ENCODE data around the gene FLRT1.

Gene FLRT1

GRCh38 chr11:64074239-64074638 is 38.5 kb downstream of the FLRT1 start:
- no peak for DNase-seq (ENCODE audit: extremely low read depth, low read depth)

GRCh38 chr11:64076758-64077157 is 41.0 kb downstream of the FLRT1 start:
- no peak for TF ChIP-seq CTCF (IDR thresholded peaks at IDR 0.05; ENCODE audit: low read depth, low read length)
- DNase-seq (ENCODE audit: extremely low read depth, low read depth) = no peak

More at GRCh38 chr11:64074239-64074638, 38.5 kb downstream of the FLRT1 start:
- no peak for TF ChIP-seq CTCF (IDR thresholded peaks at IDR 0.05; ENCODE audit: low read depth, low read length)

- DNase-seq (ENCODE audit: extremely low read depth, low read depth) = no peak
- no peak for TF ChIP-seq CTCF (IDR thresholded peaks at IDR 0.05; ENCODE audit: low read depth, low read length)
These were observed 41.9 kb downstream of the FLRT1 start for GRCh38 chr11:64077607-64078006.

GRCh38 chr11:64078284-64078683 is 42.6 kb downstream of the FLRT1 start:
- DNase-seq (ENCODE audit: extremely low read depth, low read depth) = no peak
- no peak for TF ChIP-seq CTCF (IDR thresholded peaks at IDR 0.05; ENCODE audit: low read depth, low read length)

- DNase-seq (ENCODE audit: extremely low read depth, low read depth) = no peak
- TF ChIP-seq CTCF (IDR thresholded peaks at IDR 0.05; ENCODE audit: low read depth, low read length) = no peak
These were observed 43.2 kb downstream of the FLRT1 start for GRCh38 chr11:64078905-64079304.

- TF ChIP-seq CTCF (IDR thresholded peaks at IDR 0.05; ENCODE audit: low read depth, low read length) = no peak
- DNase-seq (ENCODE audit: extremely low read depth, low read depth) = no peak
These were observed 44.7 kb downstream of the FLRT1 start for GRCh38 chr11:64080390-64080789.

- no peak for DNase-seq (ENCODE audit: extremely low read depth, low read depth)
- no peak for TF ChIP-seq CTCF (IDR thresholded peaks at IDR 0.05; ENCODE audit: low read depth, low read length)
These were observed 46.2 kb downstream of the FLRT1 start for GRCh38 chr11:64081745-64082442.

Data from AG09319 (cell line).